Right atrium auricular region (tissue), 2 donors: ENCODE measurements around the gene IGFBP7. TPM values are rescaled to one million over a fixed set of nuclear protein-coding genes. Genes with fewer than 3 reads are reported as not detected.

Experiments used
- DNase-seq: peaks from one replicate; pipeline ENCODE4 v3.0.0-alpha.2; 2019; ENCODE audit warnings: low spot score
- H3K27ac ChIP-seq, 2 donors: fragments of 200-600 bp; sonication (generic); 1 replicate in 1 of 2; 2 replicates in 1 of 2; pipeline ENCODE4 v1.5.1; 2016 to 2019
- H3K27me3 ChIP-seq, 2 donors: fragments of 200-600 bp; sonication (generic); one replicate each; pipeline versions ENCODE4 v1.5.1 to v1.6.0; 2017 to 2019
- H3K36me3 ChIP-seq: fragments of 200-600 bp; sonication (generic); one replicate; pipeline ENCODE4 v1.5.1; 2016
- H3K4me1 ChIP-seq, 2 donors: fragments of 200-600 bp; sonication (generic); one replicate each; pipeline versions ENCODE4 v1.5.1 to v1.6.0; 2017 to 2019
- H3K4me3 ChIP-seq, 2 donors: fragments of 200-600 bp; sonication (generic); 1 replicate in 1 of 2; 2 replicates in 1 of 2; pipeline ENCODE4 v1.5.1; 2017 to 2019; ENCODE audit warnings: mild to moderate bottlenecking in 1 of 2, moderate library complexity in 1 of 2
- H3K9me3 ChIP-seq, 2 donors: fragments of 200-600 bp; sonication (generic); one replicate each; pipeline ENCODE4 v1.5.1; 2019
- total RNA-seq, 2 donors: library from RNA; depleted of rRNA; stranded (reverse); fragments of >200 nt; gene quantifications; one replicate each; pipeline ENCODE4 v1.1.0, GENCODE V29; 2016
- TF ChIP-seq, protein P1 (sequence below), 2 donors: fragments of 200-600 bp; sonication (generic); IDR thresholded peaks; one replicate each; pipeline ENCODE4 v1.5.1; 2019; ENCODE audit warnings: antibody characterized with exemption in 2 of 2

IGFBP7 gene
- total RNA-seq, 2 donors from 2014 or later, result 866 to 898 TPM

DNA sequence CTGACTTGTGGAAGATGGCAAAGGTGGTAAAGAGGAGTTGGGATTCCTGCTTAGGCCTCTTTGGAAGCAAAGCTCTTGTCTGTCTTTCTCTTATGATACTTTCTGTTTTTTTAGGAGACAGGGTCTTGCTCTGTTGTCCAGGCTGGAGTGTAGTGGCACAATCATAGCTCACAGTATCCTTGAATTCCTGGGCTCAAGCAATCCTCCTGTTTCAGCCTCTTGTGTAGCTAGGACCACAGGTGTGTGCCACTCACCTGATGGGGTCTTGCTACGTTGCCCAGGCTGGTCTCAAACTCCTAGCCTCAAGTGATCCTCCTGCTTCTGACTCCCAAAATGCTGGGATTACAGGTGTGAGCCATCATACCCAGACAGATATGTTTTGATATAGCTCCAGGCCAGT lies 19.3 kb upstream of the IGFBP7 start:
- H3K9me3 ChIP-seq, result peaks cover 0 to 8% of the 10 kb centered on the region in 2 donors
- no peaks in the 10 kb centered on the region for H3K4me1 ChIP-seq
- no peak overlapping the region for H3K4me3 ChIP-seq
- DNase-seq, result no peak
- no peak overlapping the region for H3K27ac ChIP-seq
- no peaks in the 10 kb centered on the region for H3K36me3 ChIP-seq
- TF ChIP-seq, protein P1, sequence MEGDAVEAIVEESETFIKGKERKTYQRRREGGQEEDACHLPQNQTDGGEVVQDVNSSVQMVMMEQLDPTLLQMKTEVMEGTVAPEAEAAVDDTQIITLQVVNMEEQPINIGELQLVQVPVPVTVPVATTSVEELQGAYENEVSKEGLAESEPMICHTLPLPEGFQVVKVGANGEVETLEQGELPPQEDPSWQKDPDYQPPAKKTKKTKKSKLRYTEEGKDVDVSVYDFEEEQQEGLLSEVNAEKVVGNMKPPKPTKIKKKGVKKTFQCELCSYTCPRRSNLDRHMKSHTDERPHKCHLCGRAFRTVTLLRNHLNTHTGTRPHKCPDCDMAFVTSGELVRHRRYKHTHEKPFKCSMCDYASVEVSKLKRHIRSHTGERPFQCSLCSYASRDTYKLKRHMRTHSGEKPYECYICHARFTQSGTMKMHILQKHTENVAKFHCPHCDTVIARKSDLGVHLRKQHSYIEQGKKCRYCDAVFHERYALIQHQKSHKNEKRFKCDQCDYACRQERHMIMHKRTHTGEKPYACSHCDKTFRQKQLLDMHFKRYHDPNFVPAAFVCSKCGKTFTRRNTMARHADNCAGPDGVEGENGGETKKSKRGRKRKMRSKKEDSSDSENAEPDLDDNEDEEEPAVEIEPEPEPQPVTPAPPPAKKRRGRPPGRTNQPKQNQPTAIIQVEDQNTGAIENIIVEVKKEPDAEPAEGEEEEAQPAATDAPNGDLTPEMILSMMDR (IDR thresholded peaks at IDR 0.05), result no peak
- no peaks in the 10 kb centered on the region for H3K27me3 ChIP-seq

DNA sequence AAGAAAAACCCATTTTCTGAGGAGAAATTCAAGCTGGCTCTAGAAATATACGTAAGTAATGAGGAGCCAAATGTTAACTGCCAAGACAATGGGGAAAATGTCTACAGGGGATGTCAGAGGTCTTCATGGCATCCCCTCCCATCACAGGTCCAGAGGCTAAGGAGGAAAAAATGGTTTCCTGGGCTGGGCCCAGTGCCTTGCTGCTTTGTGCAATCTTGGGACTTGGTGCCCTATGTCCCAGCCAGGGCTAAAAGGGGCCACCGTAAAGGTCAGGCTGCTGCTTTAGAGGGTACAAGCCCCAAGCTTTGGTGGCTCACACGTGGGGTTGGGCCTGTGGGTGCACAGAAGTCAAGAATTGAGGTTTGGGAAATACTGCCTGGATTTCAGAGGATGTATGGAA lies 17.2 kb upstream of the IGFBP7 start:
- Histone ChIP-seq H3K4me1 (no peaks in the 10 kb centered on the region), H3K27ac (no peak overlapping the region), H3K27me3 (no peaks in the 10 kb centered on the region), H3K4me3 (no peak overlapping the region), H3K9me3 (peaks cover 0 to 16% of the 10 kb centered on the region in 2 donors), H3K36me3 (no peaks in the 10 kb centered on the region)
- TF ChIP-seq, protein P1 (IDR thresholded peaks at IDR 0.05), result no peak
- no peak for DNase-seq

DNA sequence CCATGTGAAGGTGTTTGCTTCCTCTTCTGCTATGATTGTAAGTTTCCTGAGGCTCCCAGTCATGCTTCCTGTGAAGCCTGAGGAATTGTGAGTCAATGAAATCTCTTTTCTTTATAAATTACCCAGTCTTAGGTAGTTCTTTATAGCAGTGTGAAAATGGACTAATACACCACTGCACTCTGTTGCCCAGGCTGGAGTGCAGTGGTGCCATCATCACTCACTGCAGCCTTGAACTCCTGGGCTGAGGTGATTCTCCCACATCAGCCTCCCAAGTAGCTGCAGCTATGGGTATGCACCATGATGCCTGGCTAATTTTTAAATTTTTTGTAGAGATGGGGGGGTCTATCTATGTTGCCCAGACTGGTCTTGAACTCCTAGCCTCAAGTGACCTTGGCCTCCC lies 15.8 kb upstream of the IGFBP7 start:
- DNase-seq, result no peak
- Histone ChIP-seq H3K9me3 (peaks cover 0 to 16% of the 10 kb centered on the region in 2 donors), H3K4me3 (no peak overlapping the region), H3K27ac (no peak overlapping the region), H3K36me3 (no peaks in the 10 kb centered on the region), H3K4me1 (no peaks in the 10 kb centered on the region), H3K27me3 (no peaks in the 10 kb centered on the region)
- TF ChIP-seq, protein P1 (IDR thresholded peaks at IDR 0.05), result no peak

DNA sequence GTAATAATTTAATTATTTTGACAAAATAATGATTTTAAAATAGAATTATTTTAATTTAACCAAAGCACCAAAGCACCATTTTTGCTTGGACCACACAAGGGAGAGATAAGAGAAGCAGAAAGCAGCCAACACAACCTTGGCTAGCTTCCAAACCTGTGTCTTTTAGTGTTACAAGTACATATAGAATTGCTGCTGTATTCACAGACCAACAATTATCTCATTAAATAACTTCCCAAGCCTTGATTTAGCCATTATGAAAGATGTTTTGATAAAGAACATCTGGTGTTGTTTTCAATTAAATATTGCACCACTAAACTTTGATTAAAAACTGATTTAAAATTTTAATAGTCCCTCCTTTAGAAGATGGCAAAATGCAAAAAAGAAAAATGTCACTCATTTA lies 14.0 kb upstream of the IGFBP7 start:
- DNase-seq, result no peak
- no peak overlapping the region for H3K27ac ChIP-seq
- H3K4me3 ChIP-seq, result no peak overlapping the region
- TF ChIP-seq, protein P1 (IDR thresholded peaks at IDR 0.05), result no peak
- H3K9me3 ChIP-seq, result peaks cover 0 to 16% of the 10 kb centered on the region in 2 donors
- no peaks in the 10 kb centered on the region for H3K36me3 ChIP-seq
- H3K27me3 ChIP-seq, result no peaks in the 10 kb centered on the region
- peaks cover 0 to 9% of the 10 kb centered on the region in 2 donors for H3K4me1 ChIP-seq

DNA sequence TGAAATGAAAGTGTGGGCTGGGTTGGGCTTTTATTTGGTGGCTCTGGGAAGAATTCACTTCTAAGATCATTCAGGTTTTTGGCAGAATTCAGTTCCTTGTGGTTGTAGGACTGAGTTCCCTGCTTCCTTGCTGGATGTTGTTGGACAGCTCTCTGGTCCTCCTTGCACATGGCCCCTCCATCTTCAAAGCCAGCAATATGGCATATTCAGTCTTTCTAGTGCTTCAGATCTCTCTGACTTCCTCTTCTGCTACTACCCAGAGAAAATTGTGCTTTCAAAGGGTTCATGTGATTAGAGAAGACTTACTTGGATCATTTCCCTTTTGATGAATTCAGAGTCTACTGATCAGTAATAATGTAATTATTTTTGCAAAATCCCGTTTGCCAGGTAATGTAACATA lies 12.8 kb upstream of the IGFBP7 start:
- TF ChIP-seq, protein P1 (IDR thresholded peaks at IDR 0.05), result no peak
- no peak for DNase-seq
- peaks cover 0 to 16% of the 10 kb centered on the region in 2 donors for H3K9me3 ChIP-seq
- H3K4me1 ChIP-seq, result peaks cover 0 to 19% of the 10 kb centered on the region in 2 donors
- no peaks in the 10 kb centered on the region for H3K36me3 ChIP-seq
- H3K27ac ChIP-seq, result no peak overlapping the region
- no peaks in the 10 kb centered on the region for H3K27me3 ChIP-seq
- H3K4me3 ChIP-seq, result no peak overlapping the region

DNA sequence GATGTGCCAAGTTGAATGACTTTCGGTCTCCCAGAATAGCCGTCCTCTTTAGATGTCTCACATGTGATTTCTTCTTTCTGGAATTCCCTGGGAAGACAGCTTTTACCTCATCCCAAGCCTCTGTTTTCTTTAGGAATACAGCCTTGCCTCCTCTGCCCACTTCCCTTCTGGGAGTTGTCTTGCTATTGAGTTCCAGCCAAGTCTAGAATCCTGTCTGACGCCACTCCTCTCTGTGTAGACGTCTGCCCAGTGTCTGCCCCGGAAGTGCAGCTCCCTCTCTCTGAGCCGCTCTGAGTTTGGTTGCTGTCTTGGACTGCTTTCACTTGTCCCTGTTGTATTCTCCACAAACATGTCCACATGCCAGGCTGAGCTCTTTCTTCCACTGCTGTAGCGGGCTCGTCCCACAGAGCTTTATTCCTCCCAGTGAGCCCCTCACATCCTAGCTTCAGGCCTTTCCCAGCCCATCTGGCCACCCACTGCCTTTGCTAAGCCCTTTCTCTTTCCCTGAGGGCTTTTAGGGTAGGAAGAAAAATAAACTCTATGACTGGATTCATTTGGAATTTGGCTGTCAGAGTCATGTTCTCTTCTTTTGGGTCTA lies 9.0 kb upstream of the IGFBP7 start:
- H3K36me3 ChIP-seq, result no peaks in the 10 kb centered on the region
- no peaks in the 10 kb centered on the region for H3K27me3 ChIP-seq
- peak overlapping the region; percentile 70 to 71 for H3K27ac ChIP-seq
- TF ChIP-seq, protein P1 (IDR thresholded peaks at IDR 0.05), result no peak
- H3K9me3 ChIP-seq, result peaks cover 0 to 7% of the 10 kb centered on the region in 2 donors
- DNase-seq, result peak; percentile 86
- H3K4me1 ChIP-seq, result peaks cover 0 to 19% of the 10 kb centered on the region in 2 donors
- peak overlapping the region in 1 of 2 donors; percentile 1 for H3K4me3 ChIP-seq
